Left lobe of liver (tissue), 2 donors: ENCODE measurements around the gene RD3L. TPM values are rescaled to one million over a fixed set of nuclear protein-coding genes. Genes with fewer than 3 reads are reported as not detected.
"Not testable (repeated sequence)": the region's sequence is repeated elsewhere in the genome, so short reads cannot be mapped to it uniquely, and the experiment has no call there.

Source experiments
- ATAC-seq: fragments of 200-7000 bp; cut with Tn5 transposase; one replicate; pipeline ENCODE4 v1.9.1; 2020; ENCODE audit warnings: mild to moderate bottlenecking, moderate library complexity
- DNase-seq: peaks from one replicate; pipeline ENCODE4 v3.0.0-alpha.2; 2020; ENCODE audit warnings: low spot score
- total RNA-seq: library from RNA; stranded (reverse); gene quantifications from one replicate; pipeline ENCODE4 v1.2.1, GENCODE V29; 2021
- donor health status: DM: no; HTN: no; CAD: no; lungs with moderate emphysema.
- donor health status: DM: no; HTN: yes; CAD: no.

The RD3L gene
- total RNA-seq, 1 donor from 2014 or later = not detected

DNA sequence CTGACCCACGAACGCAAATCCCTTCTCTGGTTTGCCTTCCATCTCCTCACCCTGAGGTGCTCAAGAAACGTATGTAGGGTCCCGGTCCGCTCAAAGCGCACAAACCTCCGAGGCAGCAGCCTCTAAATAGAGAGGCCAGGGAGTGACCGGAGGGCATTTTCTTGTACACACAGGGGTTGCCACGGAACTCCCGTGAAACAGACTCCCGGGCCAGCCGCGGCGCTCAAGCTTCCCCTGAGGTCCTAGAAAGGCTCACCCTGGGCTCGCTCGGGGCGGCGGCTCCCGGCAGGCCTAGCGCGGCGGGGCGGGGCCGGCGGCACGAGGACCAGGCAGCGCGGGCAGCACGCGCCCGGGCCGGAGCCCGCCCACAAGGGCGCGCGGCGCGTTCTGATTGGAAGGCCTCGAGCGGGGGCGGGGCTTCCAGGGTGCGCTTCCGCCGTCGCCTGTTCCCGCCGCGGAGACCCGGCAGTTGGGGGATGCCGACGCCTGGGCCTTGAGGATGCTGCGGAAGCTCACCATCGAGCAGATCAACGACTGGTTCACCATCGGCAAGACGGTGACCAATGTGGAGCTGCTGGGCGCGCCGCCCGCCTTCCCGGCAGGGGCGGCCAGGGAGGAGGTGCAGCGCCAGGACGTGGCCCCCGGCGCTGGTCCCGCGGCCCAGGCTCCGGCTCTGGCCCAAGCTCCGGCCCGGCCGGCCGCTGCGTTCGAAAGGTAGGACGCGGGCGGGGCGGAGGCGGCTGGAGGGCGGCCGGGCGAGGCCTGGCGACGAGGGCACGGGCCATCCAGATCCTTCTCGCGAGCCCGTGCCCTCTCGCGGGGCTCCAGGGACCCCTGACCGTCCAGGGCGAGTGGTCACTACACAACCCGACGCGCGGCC lies 14.1 kb downstream of the RD3L start, which contains the start of gene TDRD9:
Gene TDRD9, plus strand, starts transcription at position 446 of the 880 bp plus-strand sequence. Its CDS starts 54 bp downstream, at position 500.
- no peak for ATAC-seq
- no peak for DNase-seq

GRCh38 chr14:103927566-103927965 lies 14.8 kb downstream of the RD3L start:
- DNase-seq (no peak), ATAC-seq (no peak)

DNA sequence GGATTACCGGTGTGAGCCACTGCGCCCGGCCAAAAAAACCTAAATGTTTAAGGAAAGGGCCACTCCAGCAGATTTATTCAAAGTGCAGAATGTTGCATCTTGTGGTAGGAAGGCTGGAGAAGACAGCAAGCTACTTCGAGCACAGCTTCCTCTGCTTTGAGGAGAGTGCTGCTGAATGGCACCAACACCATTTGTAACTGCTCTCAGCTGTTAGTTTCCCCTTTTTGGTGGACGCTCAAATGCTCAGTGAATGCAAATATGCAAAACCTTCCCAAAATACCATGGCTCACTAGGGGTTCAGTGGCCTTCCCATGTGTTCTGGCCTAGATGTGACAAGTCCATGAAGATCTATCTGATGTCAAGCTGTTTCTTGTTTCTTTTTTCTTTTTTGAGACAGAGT lies 17.0 kb downstream of the RD3L start:
- DNase-seq (peak; percentile 5), ATAC-seq (no peak)

DNA sequence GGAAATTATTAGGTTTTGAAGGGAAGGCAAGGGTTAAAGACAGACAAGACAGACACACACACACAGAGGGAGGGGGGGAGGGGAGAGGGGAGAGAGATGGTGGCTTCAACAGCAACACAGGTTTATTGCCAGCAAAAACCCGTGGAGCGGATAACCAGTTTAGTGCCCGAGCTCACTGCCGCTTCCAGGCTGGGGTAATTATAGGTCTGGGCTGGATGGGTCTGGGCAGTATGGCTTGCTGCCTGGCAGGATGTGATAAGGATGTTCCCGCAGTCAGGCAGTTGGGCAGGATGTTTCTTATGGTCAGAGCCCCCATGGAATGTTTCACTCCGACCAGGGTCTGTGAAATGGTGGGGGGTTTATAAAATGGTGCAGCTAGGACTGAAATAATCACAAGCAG lies 18.5 kb downstream of the RD3L start:
- peak; percentile 40 for DNase-seq

GRCh38 chr14:103921855-103922200 lies 20.5 kb downstream of the RD3L start:
- DNase-seq = peak; percentile 41
- not testable (repeated sequence) for ATAC-seq

More for the DNA sequence above, 18.5 kb downstream of the RD3L start:
- ATAC-seq = no peak

DNA sequence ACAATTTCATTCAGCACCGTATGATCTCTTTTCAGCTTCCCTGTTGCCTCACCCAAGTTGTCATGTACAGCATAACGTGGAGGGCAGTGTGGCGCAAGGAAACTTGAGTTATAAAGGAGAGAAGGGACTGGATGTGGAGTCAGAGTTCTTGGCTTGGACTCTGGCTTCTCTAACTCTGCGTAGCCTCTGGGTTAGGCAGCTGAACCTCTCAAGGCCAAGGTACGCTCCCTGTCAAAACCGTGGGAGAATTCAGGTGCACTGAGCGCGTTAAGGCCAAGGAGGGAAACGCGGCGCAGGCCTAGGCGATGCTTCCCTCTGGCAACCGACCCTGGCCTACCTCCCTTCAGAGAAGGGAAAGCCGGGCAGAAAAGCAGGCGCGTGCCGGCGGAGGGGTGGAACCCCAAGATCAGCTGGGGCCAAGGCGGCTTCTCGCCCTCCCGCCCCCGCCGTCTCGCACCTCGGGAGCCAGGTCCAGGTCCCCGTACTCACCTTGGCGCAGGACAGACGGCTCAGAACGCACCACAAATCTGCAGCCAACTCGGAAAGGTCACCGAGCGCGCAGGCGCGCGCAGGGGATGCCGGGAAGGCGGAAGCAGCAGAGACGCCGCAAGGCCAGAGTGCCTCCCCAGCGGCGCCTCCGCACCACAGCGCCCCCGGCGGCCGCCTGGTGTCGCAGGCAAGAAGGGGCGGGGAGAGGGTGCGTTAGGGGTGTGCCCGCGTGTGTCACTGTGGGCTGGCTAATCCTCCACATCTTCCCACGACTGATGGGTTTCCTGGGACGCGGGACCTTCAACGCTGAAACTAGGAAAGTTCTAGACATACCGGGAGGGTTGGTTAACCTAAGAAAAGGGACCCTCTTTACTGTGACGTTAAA lies 21.1 kb downstream of the RD3L start:
- ATAC-seq = peak; percentile 99
- peak; percentile 95 for DNase-seq

DNA sequence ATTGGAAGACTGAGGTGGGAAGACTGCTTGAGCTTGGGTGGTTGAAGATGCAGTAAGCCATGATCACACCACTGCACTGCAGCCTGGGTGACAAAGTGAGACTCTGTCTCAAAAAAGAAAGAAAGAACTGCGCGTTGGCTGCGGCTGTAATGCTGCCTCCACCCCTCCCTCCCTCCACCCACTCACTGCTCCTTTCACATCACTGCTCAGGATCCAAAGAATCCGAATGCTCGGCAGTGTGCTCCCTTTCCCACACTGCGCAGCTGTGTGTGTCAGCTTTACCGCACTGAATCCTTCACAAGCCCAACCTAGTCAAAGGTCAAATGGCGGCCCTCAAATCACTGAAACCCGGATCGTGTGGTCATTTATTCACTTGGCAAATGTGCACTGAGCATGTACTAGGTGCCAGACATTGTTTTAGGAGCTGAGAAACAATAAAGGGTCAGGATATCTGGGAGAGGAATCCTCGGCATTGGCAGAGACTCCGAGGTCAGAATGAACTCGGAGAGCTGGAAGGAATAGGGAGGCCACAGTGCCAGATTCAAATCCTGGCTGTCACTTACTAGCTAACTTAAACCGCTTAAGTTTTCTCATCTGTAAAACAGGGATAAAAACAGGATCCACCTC lies 25.6 kb downstream of the RD3L start:
- DNase-seq (no peak), ATAC-seq (no peak)

- ATAC-seq = no peak
Observed at GRCh38 chr14:103915616-103916015, 26.7 kb downstream of the RD3L start.

GRCh38 chr14:103910984-103911383 lies 31.3 kb downstream of the RD3L start:
- no peak for DNase-seq

More at GRCh38 chr14:103915616-103916015, 26.7 kb downstream of the RD3L start:
- no peak for DNase-seq

DNA sequence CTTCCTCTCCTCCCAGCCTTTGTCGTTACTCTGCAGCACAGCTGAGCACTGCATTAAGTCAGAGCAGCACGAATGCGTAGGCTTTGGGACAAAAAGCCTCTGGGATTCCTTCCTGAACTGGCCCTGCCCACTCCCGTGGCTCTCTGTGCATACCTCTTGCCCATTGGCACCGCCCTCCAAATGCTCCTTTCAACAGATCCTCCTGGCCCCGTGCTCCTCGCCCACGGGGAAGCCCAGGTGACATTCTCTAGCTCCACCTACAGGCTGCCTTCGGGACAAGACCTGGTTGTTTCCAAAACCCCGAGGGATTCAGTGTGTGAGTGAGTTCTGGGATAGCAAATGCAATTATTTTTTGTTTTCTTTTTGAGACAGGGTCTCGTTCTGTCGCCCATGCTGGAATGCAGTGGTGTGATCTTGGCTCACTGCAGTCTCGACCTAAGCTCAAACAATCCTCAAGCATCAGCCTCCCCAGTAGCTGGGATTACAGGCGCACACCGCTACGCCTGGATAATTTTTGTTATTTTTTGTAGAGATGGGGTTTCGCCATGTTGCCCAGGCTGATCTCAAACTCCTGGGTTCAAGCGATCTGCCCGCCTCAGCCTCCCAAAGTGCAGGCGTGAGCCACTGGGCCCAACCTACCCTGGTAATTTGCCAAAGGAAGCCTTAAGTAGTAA lies 31.9 kb downstream of the RD3L start:
- DNase-seq (peak; percentile 92), ATAC-seq (peak; percentile 100)

More at GRCh38 chr14:103910984-103911383, 31.3 kb downstream of the RD3L start:
- no peak for ATAC-seq

DNA sequence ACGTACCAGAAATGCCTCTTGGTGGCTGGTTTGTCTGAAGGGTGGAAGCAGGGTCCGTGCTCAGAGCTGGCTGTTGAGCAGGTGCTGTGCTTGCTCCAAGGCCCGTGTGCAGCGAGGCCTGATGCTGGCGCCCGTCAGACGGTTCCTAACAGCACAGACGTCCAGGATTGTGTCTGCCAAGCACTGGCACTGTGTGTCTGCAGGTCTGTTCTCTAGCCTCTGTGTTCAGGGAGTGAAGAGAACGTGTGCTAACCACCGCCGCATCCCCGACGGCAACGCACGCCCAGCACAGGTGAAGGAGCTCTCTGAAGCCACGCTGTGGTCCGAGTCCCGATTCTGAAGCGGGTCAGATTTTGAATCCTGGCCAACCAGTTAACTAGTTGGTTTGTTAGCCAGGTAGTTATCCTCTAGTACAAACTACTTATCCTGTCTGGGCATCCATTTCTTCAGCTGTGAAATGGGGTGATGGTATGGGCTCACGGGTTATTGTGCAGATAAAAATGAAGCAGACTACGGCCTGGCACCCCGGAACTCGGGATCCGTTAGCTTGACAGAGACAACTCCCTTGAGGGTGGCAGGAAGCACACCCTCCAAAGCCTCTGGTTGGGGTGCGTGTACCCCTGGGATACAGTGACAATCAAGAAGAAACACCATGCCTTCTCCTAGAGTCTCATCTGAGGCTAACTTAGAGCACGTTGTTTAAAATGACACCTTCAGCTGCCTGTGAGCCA lies 32.6 kb downstream of the RD3L start:
- ATAC-seq = no peak

GRCh38 chr14:103908580-103908979 lies 33.7 kb downstream of the RD3L start:
- no peak for ATAC-seq
- no peak for DNase-seq

More for the DNA sequence above, 32.6 kb downstream of the RD3L start:
- no peak for DNase-seq

GRCh38 chr14:103905842-103906456 lies 36.4 kb downstream of the RD3L start:
- no peak for DNase-seq

GRCh38 chr14:103904493-103905107 lies 37.7 kb downstream of the RD3L start:
- ATAC-seq = no peak
- no peak for DNase-seq

More at GRCh38 chr14:103905842-103906456, 36.4 kb downstream of the RD3L start:
- ATAC-seq = no peak

DNA sequence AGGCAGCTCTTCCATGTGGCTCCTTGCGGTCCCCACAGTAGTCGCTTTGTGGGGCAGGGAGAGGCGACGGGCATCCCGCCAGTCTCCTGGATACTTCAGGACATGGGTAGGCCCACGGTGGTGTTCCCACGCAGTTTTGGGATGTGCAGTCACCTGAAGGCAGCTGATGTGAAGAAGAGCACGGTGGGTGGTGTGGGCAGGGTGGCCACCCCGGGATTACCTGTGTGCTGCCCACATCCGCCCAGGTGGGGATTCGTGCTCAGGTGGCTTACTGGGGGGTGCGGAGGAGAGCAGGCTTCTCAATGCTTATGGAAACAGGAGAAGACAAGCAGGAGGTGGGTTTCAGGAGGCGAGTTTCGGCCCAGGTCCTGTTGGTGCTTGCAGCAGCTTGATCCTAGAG lies 42.5 kb downstream of the RD3L start:
- ATAC-seq (no peak), DNase-seq (no peak)

DNA sequence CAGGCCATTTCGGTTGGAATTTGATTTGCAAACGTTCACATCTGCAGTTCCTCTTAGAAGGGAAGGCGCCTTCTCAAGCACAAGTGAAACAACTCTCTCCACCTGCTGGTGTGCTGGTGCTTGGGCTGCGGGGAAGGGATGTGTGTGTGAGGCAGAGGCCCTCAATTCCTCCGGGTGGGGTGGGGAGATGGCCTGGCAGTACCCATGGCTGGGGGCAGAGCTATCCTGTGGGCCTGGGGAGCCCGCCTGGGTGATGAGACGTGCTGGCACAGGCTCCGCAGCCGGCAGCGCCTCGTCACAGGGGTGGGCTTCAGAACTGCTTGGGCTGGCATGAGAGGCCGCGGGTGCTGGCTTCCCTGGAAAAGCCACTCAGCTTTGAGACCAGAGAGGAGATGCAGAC lies 43.0 kb downstream of the RD3L start:
- no peak for DNase-seq

GRCh38 chr14:103898711-103899110 lies 43.6 kb downstream of the RD3L start:
- ATAC-seq (no peak), DNase-seq (no peak)

More for the DNA sequence above, 43.0 kb downstream of the RD3L start:
- no peak for ATAC-seq

- DNase-seq = no peak
- ATAC-seq = no peak
Observed at GRCh38 chr14:103898204-103898603, 44.1 kb downstream of the RD3L start.
